Mammary epithelial cell (primary cell): ENCODE measurements around the gene NCKAP5.

Experiments used
- CTCF ChIP-seq, 2 donors: IDR thresholded peaks in 1 of 2; conservative IDR thresholded peaks in 1 of 2; 2 replicates each; pipeline ENCODE4 v1.5.1; 2011 to 2012; ENCODE audit warnings: inconsistent platforms in 2 of 2, low read length in 2 of 2, mild to moderate bottlenecking in 2 of 2, control low read depth in 1 of 2, low read depth in 1 of 2; ENCODE audit not compliant: insufficient read depth in 1 of 2; ENCODE audit errors: extremely low read depth in 1 of 2
- EZH2 ChIP-seq: IDR thresholded peaks from 2 replicates; pipeline ENCODE4 v1.6.1; 2012; ENCODE audit warnings: low read length, inconsistent platforms, borderline replicate concordance

GRCh38 chr2:133312038-133312729 lies 256.1 kb downstream of the NCKAP5 start:
- TF ChIP-seq CTCF (conservative IDR thresholded peaks at IDR 0.05 in 1 of 2, IDR thresholded peaks at IDR 0.05 in 1 of 2; ENCODE audit: extremely low read depth in 1 of 2, insufficient read depth in 1 of 2, low read depth in 1 of 2, low read length in 2 of 2) (no peak), EZH2 (no peak)
